Activated CD4-positive, alpha-beta memory T cell treated with anti-CD3 and anti-CD28 coated beads, Interleukin-2, amount 10 ng/mL, durations not matched to agents 7 days and 5 days (primary cell): ENCODE results near the gene DNLZ. TPM values are rescaled to one million over a fixed set of nuclear protein-coding genes. Genes with fewer than 3 reads are reported as not detected.

Source experiments
- CTCF ChIA-PET: fragments of 350-600 bp; sonication (Branson Sonifier 250); formaldehyde crosslinking; loops from one replicate; lab custom pipeline; 2021; ENCODE audit warnings: antibody characterized with exemption, inconsistent platforms; lab: Charles Lee
- POLR2A ChIA-PET: fragments of 350-600 bp; sonication (Branson Sonifier 250); formaldehyde crosslinking; loops from one replicate; lab custom pipeline; 2021; ENCODE audit warnings: antibody characterized with exemption; lab: Charles Lee
- DNase-seq: peaks from one replicate; pipeline ENCODE4 v3.0.0-alpha.2; 2020
- H3K27ac Mint-ChIP-seq: one replicate; pipeline ENCODE4 v1.8.0; 2021; ENCODE audit warnings: mild to moderate bottlenecking, mixed read lengths
- H3K27me3 Mint-ChIP-seq: one replicate; pipeline ENCODE4 v1.8.0; 2021; ENCODE audit warnings: mixed read lengths
- H3K36me3 Mint-ChIP-seq: one replicate; pipeline ENCODE4 v1.8.0; 2021; ENCODE audit warnings: low read depth, mixed read lengths
- H3K4me1 Mint-ChIP-seq: one replicate; pipeline ENCODE4 v1.8.0; 2021; ENCODE audit warnings: mixed read lengths
- H3K4me3 Mint-ChIP-seq: one replicate; pipeline ENCODE4 v1.8.0; 2021; ENCODE audit warnings: mild to moderate bottlenecking, mixed read lengths
- H3K9me3 Mint-ChIP-seq: one replicate; pipeline ENCODE4 v1.8.0; 2021; ENCODE audit warnings: mixed read lengths
- total RNA-seq, 2 experiments: library from RNA; stranded (reverse); gene quantifications; one replicate each; pipeline ENCODE4 v1.2.3, GENCODE V29; 2021

Gene DNLZ
- total RNA-seq, 2 experiments from 2014 or later: 11.5 TPM

DNA sequence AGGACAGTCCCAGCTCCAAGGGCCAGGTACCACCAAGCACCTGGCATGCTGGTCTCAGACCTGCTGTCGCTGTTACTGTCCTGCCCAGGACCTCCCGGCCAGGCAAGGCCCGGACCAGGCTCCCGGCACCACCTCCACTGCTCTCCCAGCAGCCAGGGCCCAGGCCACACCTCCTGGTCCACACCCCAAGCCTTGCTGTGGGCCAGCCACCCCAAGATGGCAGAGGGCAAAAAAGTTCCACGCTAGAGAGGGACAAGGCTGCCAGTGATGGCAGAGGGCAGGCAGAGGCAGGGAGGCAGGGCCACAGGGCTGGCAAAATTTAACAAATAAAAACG is 1.1 kb downstream of the DNLZ start:
- Mint-ChIP-seq H3K27me3 (no peaks in the 10 kb centered on the region), H3K9me3 (no peaks in the 10 kb centered on the region), H3K4me1 (peaks cover 6% of the 10 kb centered on the region), H3K36me3 (no peaks in the 10 kb centered on the region), H3K4me3 (peak overlapping the region; percentile 82), H3K27ac (peak overlapping the region; percentile 88)
- ChIA-PET CTCF (interaction anchor here (0.7 to 2.9 kb wide), 11 partner anchors 9 to 368 kb away, joined by 3 to 31 read pairs (median 5); partner anchors contain the start of genes ENTR1, INPP5E and PMPCA), POLR2A (interaction anchor here (0.8 to 2.5 kb wide), 22 partner anchors 8 to 734 kb away, joined by 3 to 23 read pairs (median 5); partner anchors contain the start of genes ENTR1, GPSM1 and PMPCA)
- DNase-seq: no peak

DNA sequence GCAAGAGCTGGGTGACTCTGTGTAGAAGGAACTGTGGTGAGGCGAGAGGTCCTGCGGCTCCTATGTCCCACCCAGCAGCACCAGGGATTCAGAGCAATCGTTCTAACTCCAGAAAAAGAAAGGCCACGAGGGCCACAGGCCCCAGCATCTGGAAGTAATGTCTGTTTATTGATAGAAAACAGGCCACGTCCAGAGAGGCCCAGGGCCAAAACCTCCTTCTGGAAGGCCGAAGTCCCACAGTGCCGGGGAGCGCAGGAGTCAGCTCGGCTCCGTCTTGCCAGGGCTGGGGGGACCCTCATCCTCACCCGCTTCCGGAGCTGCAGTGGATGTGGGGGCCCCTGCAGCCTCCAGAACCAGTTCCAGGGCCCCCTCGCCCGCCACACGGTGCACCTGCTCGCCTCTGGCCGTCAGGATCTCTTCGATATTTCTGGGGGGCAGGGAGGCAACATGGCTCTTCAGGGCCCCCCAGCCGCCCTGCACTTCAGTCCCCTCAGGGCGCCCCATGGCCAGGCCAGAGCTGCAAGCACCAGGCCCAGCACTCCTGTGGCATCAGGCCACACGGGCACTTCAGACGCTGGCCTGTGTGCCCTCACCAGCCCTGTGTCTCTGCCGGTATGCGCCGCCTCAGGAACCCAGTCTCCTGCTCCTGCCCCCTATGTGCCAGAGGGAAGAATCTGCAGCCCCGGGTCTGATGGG is 1.6 kb downstream of the DNLZ start:
- ChIA-PET CTCF (interaction anchor here (2.9 kb wide), 1 partner anchor 40 kb away, joined by 31 read pairs; no protein-coding TSS in a partner anchor), POLR2A (interaction anchor here (1.0 to 2.5 kb wide), 5 partner anchors 13 to 172 kb away, joined by 3 to 23 read pairs (median 10); partner anchors contain the start of genes ENTR1 and PMPCA)
- Mint-ChIP-seq H3K9me3 (no peaks in the 10 kb centered on the region), H3K27ac (no peak overlapping the region), H3K4me3 (no peak overlapping the region), H3K4me1 (peaks cover 6% of the 10 kb centered on the region), H3K36me3 (no peaks in the 10 kb centered on the region), H3K27me3 (no peaks in the 10 kb centered on the region)
- no peak for DNase-seq

DNA sequence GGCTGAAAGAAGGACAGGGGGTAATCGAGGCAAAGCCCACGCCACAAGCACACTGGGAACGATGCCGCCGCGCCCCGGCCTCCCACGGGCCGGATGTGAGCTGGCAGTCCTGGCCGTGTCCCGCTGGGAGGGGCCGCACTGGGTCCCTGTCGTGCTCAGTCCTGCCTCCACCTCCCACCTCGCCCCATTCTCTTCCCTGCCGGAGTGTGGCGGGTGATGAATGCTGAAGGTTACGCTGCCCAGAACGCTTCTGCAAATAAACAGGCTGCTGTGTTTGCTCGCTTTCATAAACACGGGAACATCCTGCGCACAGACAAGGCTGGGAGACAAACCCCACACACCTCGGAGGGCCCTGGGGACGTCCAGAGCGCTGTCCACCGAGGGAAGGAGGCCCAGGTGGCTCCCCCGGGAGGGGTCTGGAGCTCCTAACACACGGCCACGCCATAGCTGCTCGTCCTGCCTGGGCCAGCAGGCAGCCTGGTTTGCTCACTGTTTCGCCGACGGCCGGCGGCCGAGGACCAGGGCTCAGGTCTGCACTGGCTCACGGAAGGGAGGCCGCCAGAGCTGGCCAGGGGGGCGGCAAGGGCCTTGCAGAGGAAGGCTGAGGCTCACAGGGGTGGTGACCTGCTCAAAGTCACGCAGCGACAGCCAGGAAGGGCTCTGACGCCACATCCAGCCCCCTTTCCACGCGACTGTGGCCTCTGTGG is 2.3 kb downstream of the DNLZ start:
- DNase-seq: no peak
- CTCF ChIA-PET: no interaction called here
- peaks cover 6% of the 10 kb centered on the region for H3K4me1 Mint-ChIP-seq
- H3K9me3 Mint-ChIP-seq: no peaks in the 10 kb centered on the region
- POLR2A ChIA-PET: no interaction called here
- H3K4me3 Mint-ChIP-seq: no peak overlapping the region
- no peak overlapping the region for H3K27ac Mint-ChIP-seq
- no peaks in the 10 kb centered on the region for H3K36me3 Mint-ChIP-seq
- no peaks in the 10 kb centered on the region for H3K27me3 Mint-ChIP-seq

DNA sequence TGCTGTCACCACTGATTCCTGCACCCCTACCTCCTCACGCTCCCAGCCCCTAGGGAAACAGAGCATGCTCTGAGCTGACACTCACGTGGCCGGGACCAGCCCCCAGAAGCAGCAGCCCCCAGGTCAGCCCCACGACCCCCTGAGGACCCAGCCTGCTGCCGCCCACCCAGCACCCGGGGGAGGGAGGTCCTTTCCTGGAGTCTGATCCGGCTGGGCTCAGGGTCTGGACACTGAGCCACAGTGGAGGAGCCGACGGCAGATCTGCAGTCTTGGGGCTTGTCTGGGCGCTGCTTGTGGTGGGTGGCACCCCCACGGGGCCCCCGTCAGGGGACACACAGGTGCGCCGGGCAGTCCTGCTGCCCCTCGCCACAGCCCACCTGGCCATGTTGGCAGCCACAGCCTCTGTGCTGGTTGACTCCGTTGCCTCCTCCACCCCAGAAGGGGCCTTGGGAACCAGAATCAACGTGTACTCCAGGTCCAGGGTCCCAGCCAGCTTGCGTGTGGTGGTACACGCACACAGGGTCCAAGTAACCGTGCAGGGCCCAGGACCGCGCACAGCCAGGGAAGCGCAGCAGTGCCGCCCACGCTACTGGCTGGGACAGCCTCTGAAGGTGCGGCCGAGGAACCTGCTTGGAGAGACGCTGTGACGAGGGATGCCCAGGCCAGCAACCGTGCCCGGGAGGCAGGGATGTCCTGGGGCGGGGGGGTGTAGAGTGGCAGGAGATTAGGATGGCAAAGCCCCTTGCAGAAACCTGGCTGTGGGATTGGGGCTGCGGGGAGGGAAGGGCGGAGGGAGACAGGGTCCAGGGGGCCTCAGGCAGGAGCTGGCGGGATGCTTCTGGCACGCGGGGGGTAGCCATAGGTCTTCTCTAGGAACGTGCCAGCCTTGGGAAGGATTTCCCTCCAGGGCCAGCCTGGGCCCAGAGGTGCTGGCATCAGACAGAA is 3.5 kb downstream of the DNLZ start:
- POLR2A ChIA-PET: no interaction called here
- Mint-ChIP-seq H3K36me3 (no peaks in the 10 kb centered on the region), H3K27me3 (no peaks in the 10 kb centered on the region), H3K4me3 (no peak overlapping the region), H3K9me3 (no peaks in the 10 kb centered on the region), H3K27ac (no peak overlapping the region), H3K4me1 (peaks cover 6% of the 10 kb centered on the region)
- CTCF ChIA-PET: no interaction called here
- DNase-seq: no peak

DNA sequence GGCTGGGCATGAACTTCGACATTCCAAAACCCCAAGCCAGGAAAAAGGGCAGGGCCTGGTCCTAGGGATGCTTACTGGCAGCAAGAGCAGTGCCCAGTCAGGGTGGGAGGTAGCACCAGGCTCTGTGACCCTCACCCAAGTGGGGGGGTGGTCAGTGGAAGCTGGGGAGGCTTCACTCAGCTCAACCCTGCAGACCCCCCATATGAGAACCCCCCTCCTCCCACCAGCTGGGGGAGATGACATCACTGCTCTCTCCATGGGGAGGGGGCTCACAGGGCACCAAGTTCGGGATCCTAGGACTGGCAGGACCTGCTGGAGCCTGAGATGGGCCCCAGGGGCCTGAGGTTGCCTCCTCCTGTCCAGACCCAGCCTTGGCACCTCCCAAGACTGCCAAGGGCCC is 4.7 kb downstream of the DNLZ start:
- no peaks in the 10 kb centered on the region for H3K9me3 Mint-ChIP-seq

DNA sequence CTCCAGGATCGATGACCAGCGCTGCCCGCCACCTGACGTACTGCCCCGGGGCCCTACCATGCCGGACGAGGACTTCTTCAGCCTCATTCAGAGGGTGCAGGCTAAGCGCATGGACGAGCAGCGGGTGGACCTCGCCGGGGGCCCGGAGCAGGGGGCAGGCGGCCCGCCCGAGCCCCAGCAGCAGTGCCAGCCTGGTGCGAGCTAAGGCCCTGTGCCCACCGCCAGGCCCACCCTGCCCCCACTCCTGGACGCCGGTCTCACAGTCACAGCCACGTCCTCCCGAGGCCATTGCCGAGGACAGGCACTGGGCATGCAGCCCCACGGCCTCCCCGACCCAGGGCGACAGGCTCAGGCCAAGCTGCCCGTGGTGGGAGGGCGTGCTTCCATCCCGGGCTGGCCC is 5.5 kb downstream of the DNLZ start:
- Mint-ChIP-seq H3K4me1 (peaks cover 6% of the 10 kb centered on the region), H3K36me3 (no peaks in the 10 kb centered on the region), H3K9me3 (no peaks in the 10 kb centered on the region), H3K4me3 (no peak overlapping the region), H3K27me3 (no peaks in the 10 kb centered on the region), H3K27ac (no peak overlapping the region)
- CTCF ChIA-PET: no interaction called here
- DNase-seq: no peak
- POLR2A ChIA-PET: no interaction called here

More for the DNA sequence above, 4.7 kb downstream of the DNLZ start:
- POLR2A ChIA-PET: no interaction called here
- no peak overlapping the region for H3K4me3 Mint-ChIP-seq
- H3K4me1 Mint-ChIP-seq: peaks cover 6% of the 10 kb centered on the region
- H3K27me3 Mint-ChIP-seq: no peaks in the 10 kb centered on the region
- CTCF ChIA-PET: no interaction called here
- DNase-seq: no peak
- H3K27ac Mint-ChIP-seq: no peak overlapping the region
- H3K36me3 Mint-ChIP-seq: no peaks in the 10 kb centered on the region

DNA sequence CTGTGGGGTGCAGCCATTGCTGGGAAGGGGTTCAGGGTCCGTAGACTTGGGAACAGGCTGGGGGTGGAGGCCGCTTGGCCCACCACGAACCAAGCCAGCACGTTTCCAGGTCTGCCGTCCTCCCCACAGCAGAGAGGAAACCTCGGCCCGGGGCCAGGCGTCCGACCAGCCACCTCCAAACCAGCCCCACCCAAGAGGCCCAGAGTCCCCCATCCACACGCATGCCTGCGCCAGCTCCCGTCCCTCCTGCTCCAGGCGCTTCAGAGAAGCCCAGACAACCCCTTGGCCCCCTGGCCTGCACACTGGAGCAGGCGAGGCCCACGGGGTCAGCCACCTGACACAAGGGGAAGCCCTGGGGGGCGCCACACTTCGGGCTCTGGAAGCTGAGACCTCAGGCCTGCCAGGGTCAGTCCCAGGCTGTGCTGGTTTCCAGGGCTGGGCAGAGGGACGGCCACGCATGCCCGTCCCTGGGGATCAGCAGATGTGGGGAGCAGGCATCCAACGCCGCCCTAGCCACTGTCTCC is 6.3 kb downstream of the DNLZ start:
- no peaks in the 10 kb centered on the region for H3K27me3 Mint-ChIP-seq
- no peak for DNase-seq
- no peaks in the 10 kb centered on the region for H3K9me3 Mint-ChIP-seq
- H3K36me3 Mint-ChIP-seq: no peaks in the 10 kb centered on the region
- no peak overlapping the region for H3K27ac Mint-ChIP-seq
- no peaks in the 10 kb centered on the region for H3K4me1 Mint-ChIP-seq
- ChIA-PET POLR2A (no interaction called here), CTCF (no interaction called here)
- no peak overlapping the region for H3K4me3 Mint-ChIP-seq

DNA sequence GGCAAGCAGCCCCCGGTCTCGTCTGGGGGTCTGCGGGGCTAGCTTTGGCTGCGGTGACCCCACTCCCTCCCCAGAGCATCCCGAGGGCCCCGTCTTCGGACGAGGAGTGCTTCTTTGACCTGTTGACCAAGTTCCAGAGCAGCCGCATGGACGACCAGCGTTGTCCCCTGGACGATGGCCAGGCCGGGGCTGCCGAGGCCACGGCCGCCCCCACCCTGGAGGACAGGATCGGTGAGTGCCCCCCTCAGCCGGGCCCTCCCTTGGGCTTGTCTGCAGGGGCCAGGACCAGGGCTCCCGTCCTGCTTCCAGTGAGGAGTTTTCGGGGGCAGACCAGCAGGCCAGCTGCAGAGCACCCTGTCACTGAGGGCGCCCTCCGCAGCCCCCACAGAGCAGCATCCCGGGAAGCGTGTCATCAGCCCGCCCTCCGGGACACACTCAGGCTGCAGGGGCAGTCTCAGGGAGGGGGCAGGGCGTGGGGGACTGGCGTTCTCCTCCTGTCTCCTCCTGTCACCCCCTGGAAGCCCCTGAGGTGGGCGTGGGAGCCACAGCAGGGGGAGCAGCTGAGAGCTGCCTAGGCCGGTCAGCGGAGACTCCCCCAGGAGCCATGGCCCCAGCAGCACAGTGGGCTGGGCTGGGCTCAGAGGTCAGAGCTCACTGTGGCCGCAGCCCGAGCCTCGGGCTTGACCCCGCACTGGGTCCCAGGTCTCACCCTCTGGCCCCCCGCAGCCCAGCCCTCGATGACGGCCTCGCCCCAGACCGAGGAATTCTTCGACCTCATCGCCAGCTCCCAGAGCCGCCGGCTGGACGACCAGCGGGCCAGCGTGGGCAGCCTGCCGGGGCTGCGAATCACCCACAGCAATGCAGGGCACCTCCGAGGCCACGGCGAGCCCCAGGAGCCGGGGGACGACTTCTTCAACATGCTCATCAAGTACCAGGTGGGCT is 7.7 kb downstream of the DNLZ start:
- no peaks in the 10 kb centered on the region for H3K9me3 Mint-ChIP-seq
- ChIA-PET CTCF (no interaction called here), POLR2A (no interaction called here)
- no peak overlapping the region for H3K4me3 Mint-ChIP-seq
- no peak for DNase-seq
- no peaks in the 10 kb centered on the region for H3K27me3 Mint-ChIP-seq
- no peaks in the 10 kb centered on the region for H3K36me3 Mint-ChIP-seq
- H3K27ac Mint-ChIP-seq: no peak overlapping the region
- H3K4me1 Mint-ChIP-seq: no peaks in the 10 kb centered on the region

DNA sequence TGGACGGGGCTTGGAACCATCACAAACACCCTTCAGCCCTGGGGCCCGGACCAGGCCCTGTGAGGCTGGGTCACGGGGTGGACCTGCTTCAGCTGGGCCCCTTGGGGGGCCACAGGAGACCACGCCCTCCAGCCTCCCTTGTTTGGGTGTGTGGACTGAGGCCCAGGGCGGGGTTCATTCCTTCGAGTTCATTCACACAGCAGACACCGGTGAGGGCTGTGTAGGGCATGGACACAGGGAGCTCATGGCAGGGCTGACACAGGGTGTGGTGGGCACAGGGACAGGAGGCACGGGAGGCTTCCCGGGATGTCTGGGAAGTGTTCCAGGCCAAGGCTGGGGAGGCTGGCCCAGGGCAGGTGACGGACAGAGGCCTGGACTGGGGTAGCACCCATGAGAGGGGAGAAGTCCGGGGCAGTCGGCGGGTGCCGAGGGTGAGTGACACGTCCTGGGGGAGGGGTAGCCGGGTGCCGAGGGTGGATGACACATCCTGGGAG is 8.9 kb downstream of the DNLZ start:
- no peaks in the 10 kb centered on the region for H3K9me3 Mint-ChIP-seq
- H3K4me3 Mint-ChIP-seq: no peak overlapping the region
- no peaks in the 10 kb centered on the region for H3K27me3 Mint-ChIP-seq
- no peaks in the 10 kb centered on the region for H3K4me1 Mint-ChIP-seq
- ChIA-PET CTCF (no interaction called here), POLR2A (interaction anchor here (1.9 kb wide), 1 partner anchor 9 kb away, joined by 5 read pairs; the partner anchor contains the start of gene DNLZ)
- DNase-seq: no peak
- no peaks in the 10 kb centered on the region for H3K36me3 Mint-ChIP-seq
- H3K27ac Mint-ChIP-seq: no peak overlapping the region

DNA sequence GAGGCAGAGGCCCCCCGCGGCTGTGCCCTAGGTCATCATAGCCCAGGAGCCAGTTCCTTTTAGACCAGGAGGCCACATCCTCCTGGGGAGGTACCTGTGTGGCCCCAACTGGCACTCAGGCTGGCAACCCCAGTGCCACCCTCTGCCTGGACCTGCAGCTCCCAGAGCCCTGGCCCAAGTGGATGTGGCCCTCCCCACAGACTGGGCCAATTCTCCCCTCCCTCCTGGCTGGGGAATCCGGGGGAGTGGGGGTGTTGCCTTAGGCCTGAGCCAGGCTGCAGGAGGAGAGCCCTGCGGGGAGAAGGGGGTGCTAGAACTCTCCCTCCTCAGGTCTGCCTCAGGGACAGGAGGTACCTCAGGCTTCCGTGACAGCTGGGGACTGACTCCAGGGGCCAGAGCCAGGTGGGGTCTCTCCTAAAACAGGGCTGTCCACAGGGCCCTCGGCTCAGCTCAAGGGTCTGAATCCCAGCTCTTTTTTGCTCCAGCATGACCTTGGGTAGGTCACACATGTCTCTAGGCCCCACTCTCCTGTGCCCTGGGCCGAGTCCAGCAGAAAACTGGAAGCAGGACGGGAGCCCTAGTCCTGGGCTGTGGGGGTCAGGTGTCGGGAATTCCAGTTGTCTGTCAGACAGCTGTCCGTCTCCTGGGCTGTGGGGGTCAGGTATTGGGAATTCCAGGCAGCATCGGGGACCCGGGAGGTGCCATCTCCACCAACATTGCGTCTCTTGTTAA is 9.6 kb downstream of the DNLZ start:
- H3K4me3 Mint-ChIP-seq: no peak overlapping the region
- no peaks in the 10 kb centered on the region for H3K36me3 Mint-ChIP-seq
- no peaks in the 10 kb centered on the region for H3K4me1 Mint-ChIP-seq
- H3K27ac Mint-ChIP-seq: no peak overlapping the region
- CTCF ChIA-PET: no interaction called here
- DNase-seq: no peak
- POLR2A ChIA-PET: interaction anchor here (1.0 to 1.9 kb wide), 2 partner anchors 9 to 31 kb away, joined by 3 to 5 read pairs; partner anchors contain the start of gene DNLZ
- no peaks in the 10 kb centered on the region for H3K9me3 Mint-ChIP-seq
- no peaks in the 10 kb centered on the region for H3K27me3 Mint-ChIP-seq

DNA sequence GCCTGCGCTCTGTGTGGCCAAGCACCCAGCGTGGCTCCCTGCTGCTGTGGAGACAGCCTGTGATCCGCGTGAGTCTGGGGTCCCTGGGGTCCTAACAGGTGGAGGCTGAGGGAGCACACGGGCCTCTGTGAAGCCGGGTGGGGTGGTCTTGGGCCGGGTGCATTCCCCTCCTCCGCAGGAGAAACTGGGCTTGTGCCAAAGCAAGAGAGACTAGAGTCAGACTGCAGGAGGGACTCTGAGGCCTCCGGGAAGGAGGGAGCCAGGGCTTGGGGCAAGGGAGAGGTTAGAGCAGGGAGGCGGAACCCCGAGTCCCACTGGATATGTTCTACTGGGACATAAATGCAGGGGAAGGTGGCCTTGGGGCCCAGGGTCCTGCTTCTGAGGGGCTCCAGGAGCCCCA is 10.5 kb downstream of the DNLZ start:
- ChIA-PET POLR2A (interaction anchor here (1.0 to 1.9 kb wide), 2 partner anchors 10 to 32 kb away, joined by 3 to 5 read pairs; partner anchors contain the start of gene DNLZ), CTCF (no interaction called here)
- no peaks in the 10 kb centered on the region for H3K4me1 Mint-ChIP-seq

More for the DNA sequence above, 10.5 kb downstream of the DNLZ start:
- Mint-ChIP-seq H3K4me3 (no peak overlapping the region), H3K9me3 (no peaks in the 10 kb centered on the region), H3K36me3 (no peaks in the 10 kb centered on the region), H3K27me3 (no peaks in the 10 kb centered on the region), H3K27ac (no peak overlapping the region)
- DNase-seq: no peak
